IMR-90 (cell line): ENCODE measurements around the gene KCNC2. TPM values are rescaled to one million over a fixed set of nuclear protein-coding genes. Genes with fewer than 3 reads are reported as not detected.

Source experiments
- ATAC-seq: fragments of 200-7000 bp; cut with Tn5 transposase; 2 replicates; pipeline ENCODE4 v1.9.1; 2020; ENCODE audit warnings: low read depth, mild to moderate bottlenecking, moderate library complexity
- BruUV-seq: library from RNA; stranded (reverse); fragments of 400-500 nt; replicated peaks from 2 replicates; lab custom pipeline; 2021; lab: Mats Ljungman, UMichigan
- CTCF ChIA-PET: fragments of 300-600 bp; formaldehyde crosslinking; extraction: SDS; loops from one replicate; lab custom pipeline; 2021; ENCODE audit warnings: antibody characterized with exemption; lab: Yijun Ruan, JAX
- POLR2A ChIA-PET: fragments of 300-600 bp; sonication (Branson Sonifier 250); formaldehyde crosslinking; loops from one replicate; lab custom pipeline; 2022; ENCODE audit warnings: antibody characterized with exemption; ENCODE audit not compliant: unreplicated experiment; lab: Charles Lee
- DNase-seq: peaks from one replicate; pipeline ENCODE4 v3.0.0; 2013
- H2AFZ ChIP-seq: replicated peaks from 2 replicates; pipeline ENCODE3; 2013; ENCODE audit warnings: low read length, mild to moderate bottlenecking; ENCODE audit not compliant: poor library complexity
- H2AK5ac ChIP-seq: 2 replicates; pipeline ENCODE4 v1.6.1; 2013; ENCODE audit warnings: low read depth, low read length, inconsistent platforms
- H2AK9ac ChIP-seq: replicated peaks from 2 replicates; pipeline ENCODE3; 2013; ENCODE audit warnings: mild to moderate bottlenecking, low read depth, low read length, moderate library complexity; ENCODE audit not compliant: poor library complexity
- H2BK120ac ChIP-seq: 2 replicates; pipeline ENCODE4 v1.6.1; 2013; ENCODE audit warnings: low read depth, low read length, inconsistent platforms
- H2BK15ac ChIP-seq: 3 replicates; pipeline ENCODE4 v1.6.1; 2013; ENCODE audit warnings: low read depth, low read length, inconsistent platforms
- H2BK20ac ChIP-seq: 2 replicates; pipeline ENCODE4 v1.6.1; 2013; ENCODE audit warnings: low read depth, mild to moderate bottlenecking, inconsistent platforms, low read length, moderate library complexity
- H2BK5ac ChIP-seq: 2 replicates; pipeline ENCODE4 v1.6.1; 2013; ENCODE audit warnings: mild to moderate bottlenecking, low read depth, low read length, inconsistent platforms; ENCODE audit not compliant: poor library complexity, severe bottlenecking
- H3K14ac ChIP-seq: replicated peaks from 2 replicates; pipeline ENCODE4 v1.6.1; 2013; ENCODE audit warnings: low read depth, low read length, inconsistent platforms
- H3K18ac ChIP-seq: 2 replicates; pipeline ENCODE4 v1.6.1; 2013; ENCODE audit warnings: low read depth, low read length, control low read depth
- H3K23ac ChIP-seq: 2 replicates; pipeline ENCODE4 v1.6.1; 2013; ENCODE audit warnings: low read depth, low read length, inconsistent platforms
- H3K27ac ChIP-seq: 2 replicates; pipeline ENCODE4 v1.5.1; 2013; ENCODE audit warnings: mild to moderate bottlenecking, control low read depth, low read length; ENCODE audit not compliant: insufficient read depth
- H3K27me3 ChIP-seq: 2 replicates; pipeline ENCODE4 v1.6.1; 2013; ENCODE audit warnings: low read length; ENCODE audit not compliant: control insufficient read depth, insufficient read depth
- H3K36me3 ChIP-seq: 2 replicates; pipeline ENCODE4 v1.6.1; 2013; ENCODE audit warnings: low read length, mixed read lengths; ENCODE audit not compliant: control insufficient read depth, insufficient read depth
- H3K4ac ChIP-seq: 2 replicates; pipeline ENCODE4 v1.6.1; 2013; ENCODE audit warnings: low read depth, low read length, inconsistent platforms
- H3K4me1 ChIP-seq: 2 replicates; pipeline ENCODE4 v1.6.1; 2013; ENCODE audit warnings: low read length, mixed read lengths; ENCODE audit not compliant: control insufficient read depth, insufficient read depth
- H3K4me2 ChIP-seq: 2 replicates; pipeline ENCODE4 v1.6.1; 2013; ENCODE audit warnings: low read depth, mild to moderate bottlenecking, control low read depth, low read length, moderate library complexity
- H3K4me3 ChIP-seq: 2 replicates; pipeline ENCODE4 v1.5.1; 2013; ENCODE audit warnings: low read depth, mild to moderate bottlenecking, control low read depth, low read length, moderate library complexity; ENCODE audit not compliant: insufficient read depth
- H3K56ac ChIP-seq: 2 replicates; pipeline ENCODE4 v1.6.1; 2013; ENCODE audit warnings: low read length, inconsistent platforms; ENCODE audit not compliant: insufficient read depth; ENCODE audit errors: extremely low read depth
- H3K79me1 ChIP-seq, 2 experiments: 2 replicates each; pipeline ENCODE4 v1.6.1; 2013; ENCODE audit warnings: low read length in 2 of 2, inconsistent platforms in 1 of 2, low read depth in 1 of 2
- H3K9ac ChIP-seq: 2 replicates; pipeline ENCODE4 v1.6.1; 2013; ENCODE audit warnings: low read depth, low read length, control low read depth
- H3K9me1 ChIP-seq: 2 replicates; pipeline ENCODE4 v1.6.1; 2013; ENCODE audit warnings: low read length, inconsistent platforms; ENCODE audit not compliant: insufficient read depth
- H3K9me3 ChIP-seq: 2 replicates; pipeline ENCODE4 v1.6.1; 2013; ENCODE audit warnings: low read length; ENCODE audit not compliant: control insufficient read depth, insufficient read depth
- H4K20me1 ChIP-seq: 2 replicates; pipeline ENCODE4 v1.6.1; 2013; ENCODE audit warnings: low read length, inconsistent platforms; ENCODE audit not compliant: insufficient read depth
- H4K5ac ChIP-seq: 2 replicates; pipeline ENCODE4 v1.6.1; 2013; ENCODE audit warnings: mild to moderate bottlenecking, low read depth, low read length, control low read depth
- H4K8ac ChIP-seq, 2 experiments: 2 replicates each; pipeline ENCODE4 v1.6.1; 2013; ENCODE audit warnings: low read depth in 2 of 2, low read length in 2 of 2, control low read depth in 1 of 2, inconsistent platforms in 1 of 2
- H4K91ac ChIP-seq: 2 replicates; pipeline ENCODE4 v1.6.1; 2013; ENCODE audit warnings: low read depth, low read length, inconsistent platforms; ENCODE audit not compliant: insufficient read depth
- CEBPB ChIP-seq: IDR thresholded peaks from 2 replicates; pipeline ENCODE4 v1.6.1; 2012; ENCODE audit warnings: low read depth, low read length, improper control_type of control experiment
- CTCF ChIP-seq: conservative IDR thresholded peaks from 2 replicates; pipeline ENCODE4 v1.5.1; 2012; ENCODE audit warnings: mild to moderate bottlenecking, low read depth, low read length, improper control_type of control experiment
- RAD21 ChIP-seq: IDR thresholded peaks from 2 replicates; pipeline ENCODE4 v1.6.1; 2012; ENCODE audit warnings: low read length, improper control_type of control experiment
- USF2 ChIP-seq: fragments of 150-350 bp; IDR thresholded peaks from 2 replicates; pipeline ENCODE4 v1.6.1; 2017; ENCODE audit warnings: mild to moderate bottlenecking, antibody characterized with exemption, low read length, low read depth
- WGBS, 2 experiments: methylation state at CpG; one replicate each; pipeline versions ENCODE4 v1.1.5 to v1.1.7; 2013; ENCODE audit warnings: missing lambda C conversion rate in 2 of 2; ENCODE audit not compliant: insufficient read length in 1 of 2; ENCODE audit errors: extremely low coverage in 2 of 2; 5-methylcytosine and 5-hydroxymethylcytosine counted together
- dilution Hi-C: fragments of 300-500 bp; cut with HindIII; formaldehyde crosslinking; loops from one replicate; pipeline ENCODE4 v1.14.3; 2018; ENCODE audit warnings: low sequenced_read_pairs; ENCODE audit not compliant: unreplicated experiment
- in situ Hi-C: fragments of 300-500 bp; cut with MboI; formaldehyde crosslinking; loops from 3 replicates; pipeline ENCODE4 v1.14.3; 2019; ENCODE audit warnings: low sequenced_read_pairs, inconsistent platforms, mixed read lengths
- intact Hi-C: fragments of 100-400 bp; cut with micrococcal nuclease; formaldehyde crosslinking; loops from 2 replicates; pipeline ENCODE4 v1.10.0; 2022
- polyA plus RNA-seq, 3 experiments: library from polyadenylated mRNA; depleted of rRNA; stranded (reverse); fragments of >200 nt; gene quantifications; 2 replicates each; pipeline ENCODE4 v1.2.3, GENCODE V29; 2012; ENCODE audit warnings: low replicate concordance in 1 of 3
- total RNA-seq: library from RNA; depleted of rRNA; stranded (reverse); fragments of >200 nt; gene quantifications from 2 replicates; pipeline ENCODE4 v1.2.3, GENCODE V29; 2012

Gene KCNC2
- total and polyA plus RNA-seq, 2 of the 4 experiments (the other 2 are of a cell fraction): not detected

- Histone ChIP-seq H3K9me3 (no peaks in the 10 kb centered on the region), H2AFZ (no peak overlapping the region), H4K5ac (no peak overlapping the region), H3K56ac (no peak overlapping the region), H2BK20ac (no peak overlapping the region), H3K4me2 (no peak overlapping the region), H3K14ac (no peak overlapping the region), H3K4me1 (no peaks in the 10 kb centered on the region), H2AK5ac (no peak overlapping the region), H3K4me3 (no peak overlapping the region), H3K36me3 (no peaks in the 10 kb centered on the region), H3K23ac (no peak overlapping the region), H4K91ac (no peak overlapping the region), H3K27me3 (no peaks in the 10 kb centered on the region; the same call in 1 of the 2 replicates), H4K20me1 (no peaks in the 10 kb centered on the region), H3K9ac (no peak overlapping the region), H3K4ac (no peak overlapping the region), H2AK9ac (no peak overlapping the region), H4K8ac (no peak overlapping the region), H3K27ac (no peak overlapping the region), H3K9me1 (no peaks in the 10 kb centered on the region), H2BK5ac (no peak overlapping the region), H2BK15ac (no peak overlapping the region), H3K18ac (no peak overlapping the region), H2BK120ac (no peak overlapping the region), H3K79me1 (no peaks in the 10 kb centered on the region)
- ChIA-PET POLR2A (no interaction called here), CTCF (no interaction called here)
- no TSS peak for BruUV-seq
- WGBS, 2 experiments: 40% methylated on average over 1 of the region's 4 CpGs; no CpG with 5 or more reads in 1 of the 2 experiments
- TF ChIP-seq RAD21: no peak
- TF ChIP-seq USF2: no peak
- no peak for TF ChIP-seq CEBPB
- TF ChIP-seq CTCF: no peak
- no peak for ATAC-seq
- intact Hi-C loops: loop anchor here (10.0 kb wide), 1 partner anchor 314 kb away; the partner anchor contains the start of gene GLIPR1
- in situ Hi-C loops: no loop called here
- no peak for DNase-seq
- dilution Hi-C loops: no loop called here
These were observed 38.9 kb downstream of the KCNC2 start for GRCh38 chr12:75170640-75171185.
